ENCODE data around the gene SYCE1.
"Not testable (repeated sequence)": the region's sequence is repeated elsewhere in the genome, so short reads cannot be mapped to it uniquely, and the experiment has no call there.

The SYCE1 gene

GRCh38 chr10:133557381-133557780 is 8.0 kb downstream of the SYCE1 start:
- DNase-seq (ENCODE audit: low spot score): no peak

DNA sequence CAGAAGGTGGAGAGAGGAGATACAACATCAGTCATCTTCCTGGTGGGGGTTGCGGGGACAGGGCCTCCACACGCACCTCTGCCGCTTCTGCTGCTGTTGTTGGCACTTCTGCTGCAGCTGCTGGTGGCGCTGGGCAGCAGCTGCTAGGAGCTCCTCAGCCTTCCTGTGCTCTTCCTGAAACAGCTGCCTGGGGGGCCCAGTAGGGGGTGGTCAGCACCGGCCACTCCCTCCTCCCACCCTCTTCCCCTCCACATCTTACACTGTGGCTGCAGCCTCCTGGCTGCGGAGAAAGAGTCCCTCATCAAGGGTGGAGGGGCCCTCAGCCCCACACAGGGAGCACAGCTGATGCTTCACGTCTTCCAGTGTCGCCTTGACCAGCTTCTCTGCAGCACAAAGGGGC is 9.9 kb downstream of the SYCE1 start:
- no peak for DNase-seq (ENCODE audit: low spot score)

- DNase-seq (ENCODE audit: low spot score): no peak
Measured at GRCh38 chr10:133554600-133554999, 10.8 kb downstream of the SYCE1 start.

GRCh38 chr10:133544506-133544905 is 20.9 kb downstream of the SYCE1 start:
- no peak for DNase-seq (ENCODE audit: low spot score)

GRCh38 chr10:133541441-133541975 is 23.9 kb downstream of the SYCE1 start:
- DNase-seq (ENCODE audit: low spot score): not testable (repeated sequence)

GRCh38 chr10:133537546-133538545 is 27.5 kb downstream of the SYCE1 start:
- no peak for DNase-seq (ENCODE audit: low spot score)

DNA sequence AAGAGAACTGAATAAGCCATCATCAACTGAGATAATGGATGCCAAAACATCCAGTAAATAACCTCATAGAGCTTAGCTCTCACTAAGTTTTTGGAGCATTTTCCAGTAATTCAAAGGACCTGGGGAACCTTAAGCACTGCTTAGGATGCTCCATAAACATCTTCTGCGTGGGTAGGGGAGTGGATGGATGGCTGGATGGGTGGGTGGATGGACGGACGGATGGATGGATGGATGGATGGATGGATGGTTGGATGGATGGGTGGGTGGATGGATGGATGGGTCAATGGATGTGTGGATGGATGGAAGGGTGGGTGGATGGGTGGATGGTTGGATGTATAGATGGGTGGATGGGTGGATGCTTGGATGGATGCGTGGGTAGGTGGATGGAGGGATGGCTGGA is 29.2 kb downstream of the SYCE1 start:
- no peak for DNase-seq (ENCODE audit: low spot score)

DNA sequence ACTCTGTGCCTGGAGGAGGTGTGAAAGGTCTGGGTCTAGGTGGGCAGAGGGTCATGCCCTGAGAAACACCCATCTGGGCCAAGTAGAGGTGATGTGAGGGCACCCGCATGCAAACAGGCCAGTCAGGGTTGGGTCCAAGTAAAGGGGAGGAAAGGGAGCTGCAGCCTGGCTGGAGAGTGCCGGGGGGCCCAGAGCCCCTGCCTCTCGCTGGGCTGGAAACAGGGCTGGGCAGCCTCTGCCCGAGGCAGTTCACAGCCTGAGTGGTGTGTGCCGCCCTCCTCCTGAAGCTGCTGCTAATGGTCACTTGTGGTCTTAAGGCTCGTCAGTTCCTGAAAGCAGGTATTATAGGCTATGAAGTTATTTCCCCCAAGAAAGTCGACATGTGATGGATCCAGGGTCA is 31.0 kb downstream of the SYCE1 start:
- DNase-seq (ENCODE audit: low spot score): no peak

GRCh38 chr10:133532871-133533270 is 32.5 kb downstream of the SYCE1 start:
- no peak for DNase-seq (ENCODE audit: low spot score)

DNA sequence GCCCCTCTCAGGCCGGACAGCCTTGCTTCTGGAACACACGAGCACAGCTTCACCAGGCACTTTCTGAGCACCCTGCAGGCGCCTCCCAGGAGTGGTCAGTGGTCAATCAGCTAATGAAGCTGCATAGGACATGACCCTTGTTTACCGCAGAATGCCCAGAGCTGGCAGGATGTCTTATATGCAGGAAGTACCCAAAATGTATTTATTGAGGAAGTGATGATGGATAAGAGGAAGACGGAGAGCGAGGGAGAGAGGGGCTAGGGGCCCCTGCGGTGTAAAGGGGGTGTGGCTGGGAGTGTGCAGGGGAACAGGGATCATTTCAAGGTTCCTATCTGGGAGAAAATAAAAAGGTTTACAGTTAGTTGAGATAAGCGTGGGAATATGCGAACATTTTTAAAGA is 34.9 kb downstream of the SYCE1 start:
- no peak for DNase-seq (ENCODE audit: low spot score)

DNA sequence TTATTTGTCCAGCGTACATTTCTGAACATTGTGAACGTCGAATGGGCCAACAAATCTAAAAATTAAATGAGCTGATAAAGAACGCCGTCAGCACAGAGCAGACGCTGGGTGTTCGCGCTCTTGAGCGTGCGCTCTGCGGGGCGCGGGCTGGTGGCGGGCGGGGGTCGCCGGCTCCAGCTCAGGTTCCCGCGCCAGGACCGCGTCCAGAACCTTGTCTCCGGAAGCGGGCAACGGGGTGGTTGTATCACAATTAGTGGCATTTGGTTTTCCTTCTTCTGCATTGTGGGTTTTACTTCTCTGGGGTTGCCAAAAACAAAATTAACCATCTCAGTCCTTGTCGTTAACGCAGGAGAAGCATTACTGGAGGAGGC is 35.8 kb downstream of the SYCE1 start:
- no peak for DNase-seq (ENCODE audit: low spot score)

GRCh38 chr10:133528845-133529575 is 36.4 kb downstream of the SYCE1 start:
- no peak for DNase-seq (ENCODE audit: low spot score)

GRCh38 chr10:133528296-133528844 is 37.0 kb downstream of the SYCE1 start:
- DNase-seq (ENCODE audit: low spot score): no peak

DNA sequence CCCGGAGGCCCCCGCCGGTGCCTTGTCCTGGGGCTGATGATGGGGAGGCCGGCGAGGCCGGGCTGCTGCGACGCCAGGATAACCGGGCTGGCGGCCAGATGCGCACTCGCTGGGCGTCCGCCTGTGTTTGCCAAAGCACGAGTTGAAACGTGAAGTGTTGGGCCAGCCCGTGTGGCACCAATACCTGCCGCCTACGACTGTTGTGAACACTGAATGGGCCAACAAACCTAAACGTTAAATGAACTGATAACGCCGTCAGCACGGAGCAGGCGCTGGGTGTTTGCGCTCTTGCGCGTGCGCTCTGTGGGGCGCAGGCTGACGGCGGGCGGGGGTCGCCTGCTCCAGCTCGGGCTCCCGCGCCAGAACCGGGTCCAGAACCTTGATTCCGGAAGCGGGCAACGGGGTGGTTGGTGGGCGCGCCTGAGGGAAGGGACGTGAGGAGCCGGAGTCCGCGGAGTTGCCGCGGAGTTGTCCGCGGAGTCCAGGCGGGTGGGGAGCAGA is 37.6 kb downstream of the SYCE1 start:
- no peak for DNase-seq (ENCODE audit: low spot score)

DNA sequence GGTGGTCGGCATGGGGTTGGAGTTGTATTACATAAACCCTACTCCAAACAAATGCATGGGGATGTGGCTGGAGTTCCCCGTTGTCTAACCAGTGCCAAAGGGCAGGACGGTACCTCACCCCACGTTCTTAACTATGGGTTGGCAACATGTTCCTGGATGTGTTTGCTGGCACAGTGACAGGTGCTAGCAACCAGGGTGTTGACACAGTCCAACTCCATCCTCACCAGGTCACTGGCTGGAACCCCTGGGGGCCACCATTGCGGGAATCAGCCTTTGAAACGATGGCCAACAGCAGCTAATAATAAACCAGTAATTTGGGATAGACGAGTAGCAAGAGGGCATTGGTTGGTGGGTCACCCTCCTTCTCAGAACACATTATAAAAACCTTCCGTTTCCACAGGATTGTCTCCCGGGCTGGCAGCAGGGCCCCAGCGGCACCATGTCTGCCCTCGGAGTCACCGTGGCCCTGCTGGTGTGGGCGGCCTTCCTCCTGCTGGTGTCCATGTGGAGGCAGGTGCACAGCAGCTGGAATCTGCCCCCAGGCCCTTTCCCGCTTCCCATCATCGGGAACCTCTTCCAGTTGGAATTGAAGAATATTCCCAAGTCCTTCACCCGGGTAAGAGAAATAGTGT is 38.3 kb downstream of the SYCE1 start, which contains the start of gene CYP2E1:
Gene CYP2E1, plus strand, starts transcription at position 407 of the 632 bp plus-strand sequence. Its CDS starts 33 bp downstream, at position 440.
- DNase-seq (ENCODE audit: low spot score): no peak

DNA sequence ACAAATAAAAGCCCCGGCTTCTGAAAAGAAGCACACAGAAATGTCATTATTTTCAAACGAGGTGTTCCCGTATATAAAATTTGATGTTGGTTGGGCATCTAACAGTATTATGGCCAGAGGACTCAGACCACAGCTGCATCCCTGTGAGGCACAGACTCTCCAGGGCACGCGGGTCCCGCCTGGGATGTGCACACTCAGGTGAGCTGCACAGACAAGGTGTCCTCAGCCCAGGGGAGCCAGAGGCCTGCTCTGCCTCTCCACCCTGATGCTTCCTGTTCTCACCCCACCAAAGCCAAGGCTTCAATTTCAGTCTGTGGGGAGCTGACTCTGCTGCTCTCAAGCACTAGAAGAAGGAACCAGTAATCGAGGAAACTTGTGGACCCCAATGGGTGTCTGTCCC is 39.9 kb downstream of the SYCE1 start:
- DNase-seq (ENCODE audit: low spot score): no peak

GRCh38 chr10:133523631-133524203 is 41.7 kb downstream of the SYCE1 start:
- no peak for DNase-seq (ENCODE audit: low spot score)

- peak; percentile 89 for DNase-seq (ENCODE audit: low spot score)
Measured at GRCh38 chr10:133520193-133520738, 45.1 kb downstream of the SYCE1 start.

DNA sequence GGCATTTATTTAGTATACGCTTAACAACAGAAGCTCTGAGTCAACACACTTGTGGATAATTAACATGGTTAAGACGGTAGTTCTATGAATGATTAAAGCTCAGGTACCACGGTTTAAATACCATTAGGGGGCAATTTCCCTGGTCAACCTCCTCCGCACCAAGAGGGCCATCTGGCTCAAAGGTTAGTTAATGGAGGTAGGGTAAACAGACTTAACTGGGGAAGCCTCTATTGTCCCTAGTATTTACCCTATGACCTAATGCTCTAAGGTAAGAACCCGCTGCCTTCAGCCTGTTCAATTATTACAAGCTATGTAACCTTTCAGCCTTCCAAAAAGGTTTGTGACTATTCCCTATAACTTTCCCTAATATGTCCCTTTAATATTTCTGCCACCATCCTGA is 46.9 kb downstream of the SYCE1 start:
- not testable (repeated sequence) for DNase-seq (ENCODE audit: low spot score)

DNA sequence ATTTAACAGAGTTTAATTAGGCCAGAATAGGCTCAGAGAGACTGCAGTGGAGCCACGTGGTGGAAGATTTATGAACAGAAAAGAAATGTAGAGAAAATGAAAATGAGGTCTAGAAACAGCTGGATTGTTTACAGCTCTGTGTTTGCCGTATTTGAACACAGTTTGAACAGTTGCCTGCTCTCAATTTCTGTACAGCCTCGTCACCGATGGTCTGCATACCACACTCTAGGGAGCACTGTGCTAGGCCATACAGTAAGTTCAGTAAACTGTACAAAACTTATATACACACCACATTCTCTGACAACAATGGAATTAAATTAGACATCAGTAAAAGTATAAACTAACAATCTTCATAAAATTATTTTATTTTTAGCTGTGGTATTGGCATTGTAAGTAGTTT is 49.3 kb downstream of the SYCE1 start:
- no peak for DNase-seq (ENCODE audit: low spot score)

GRCh38 chr10:133515471-133515870 is 49.9 kb downstream of the SYCE1 start:
- DNase-seq (ENCODE audit: low spot score): no peak

All from CD4-positive, alpha-beta T cell treated with Interleukin-15 for 4 hours (primary cell).